Measurements from ENCODE around the gene NR0B2.

Gene NR0B2

DNA sequence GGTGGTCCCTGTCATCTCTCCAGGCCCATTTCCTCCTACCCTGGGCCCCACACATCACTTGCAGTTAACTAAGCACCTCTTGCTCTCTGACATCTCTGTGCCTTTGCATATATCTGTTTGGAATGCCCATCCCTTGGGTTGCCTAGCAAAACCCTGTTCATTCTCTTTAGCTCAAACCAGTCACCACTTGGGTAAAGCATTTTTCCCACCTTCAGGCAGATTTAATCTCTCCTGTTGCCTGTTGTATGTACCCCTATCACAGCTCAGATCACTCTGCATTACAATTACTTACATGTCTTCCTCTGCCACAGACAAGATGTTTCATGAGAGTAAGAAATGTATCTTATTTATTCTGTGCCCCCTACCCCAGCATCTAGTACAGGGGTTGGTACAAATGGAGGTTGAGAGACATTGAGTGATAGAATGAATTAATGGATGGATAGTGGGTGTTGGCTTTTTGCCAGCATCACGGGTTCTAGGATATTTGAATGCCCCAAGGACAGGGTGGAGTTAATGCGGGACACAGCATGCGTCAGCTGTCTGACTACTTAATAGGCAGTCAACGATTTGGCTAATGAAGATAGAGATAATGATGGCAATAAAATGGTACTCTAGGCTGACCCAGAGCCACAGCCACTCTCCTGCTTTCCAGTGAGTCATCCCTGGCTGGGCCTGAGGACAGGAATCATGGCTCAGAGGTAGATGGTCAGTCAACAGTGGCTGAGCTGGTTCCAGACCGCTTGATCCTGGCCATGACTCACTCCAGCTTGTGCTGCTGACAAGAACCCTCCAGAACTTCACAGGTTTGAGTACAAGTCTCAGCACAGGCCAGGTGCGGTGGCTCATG lies 6.5 kb downstream of the NR0B2 start:
- Histone ChIP-seq H3K27ac (ENCODE audit: low read length) (no peak overlapping the region), H3K9me3 (ENCODE audit: control insufficient read depth, low read depth, low read length) (no peaks in the 10 kb centered on the region), H3K4me3 (ENCODE audit: low read length) (no peak overlapping the region), H3K4me1 (ENCODE audit: control insufficient read depth, low read depth, low read length) (no peaks in the 10 kb centered on the region), H3K36me3 (ENCODE audit: control insufficient read depth, low read depth, low read length) (no peaks in the 10 kb centered on the region), H3K9ac (ENCODE audit: low read length) (no peak overlapping the region), H3K27me3 (ENCODE audit: control insufficient read depth, insufficient read depth, low read length) (no peaks in the 10 kb centered on the region)

DNA sequence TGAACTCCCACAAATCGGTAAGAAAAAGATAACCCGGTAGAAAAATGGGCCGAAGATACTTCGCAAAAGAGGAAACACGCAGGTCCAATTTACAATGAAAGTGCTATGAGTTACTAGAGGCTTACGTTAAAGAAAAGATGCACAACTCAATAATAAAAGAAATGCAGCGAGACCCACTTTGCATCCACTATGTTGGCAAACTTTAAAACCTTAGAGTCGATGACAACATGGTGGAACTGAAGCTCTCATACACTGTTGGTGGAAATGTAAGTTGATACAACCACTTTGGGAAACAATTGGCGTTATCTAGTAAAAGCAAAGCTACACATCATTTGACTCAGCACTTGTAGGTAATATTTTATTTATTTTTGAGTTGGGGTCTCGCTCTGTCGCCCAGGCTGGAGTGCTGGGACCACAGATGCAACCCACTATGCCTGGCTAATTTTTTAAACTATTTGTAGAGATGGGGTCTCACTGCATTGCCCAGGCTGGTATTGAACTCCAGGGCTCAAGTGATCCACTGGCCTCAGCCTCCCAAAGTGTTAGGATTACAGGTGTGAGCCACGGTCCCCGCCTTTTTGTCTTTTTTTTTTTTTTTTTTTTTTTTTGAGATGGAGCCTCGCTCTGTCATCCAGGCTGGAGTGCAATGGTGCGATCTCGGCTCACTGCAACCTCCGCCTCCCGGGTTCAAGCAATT lies 12.8 kb downstream of the NR0B2 start:
- Histone ChIP-seq H3K27ac (ENCODE audit: low read length) (peak overlapping the region; percentile 78), H3K9me3 (ENCODE audit: control insufficient read depth, low read depth, low read length) (no peaks in the 10 kb centered on the region), H3K4me1 (ENCODE audit: control insufficient read depth, low read depth, low read length) (no peaks in the 10 kb centered on the region), H3K27me3 (ENCODE audit: control insufficient read depth, insufficient read depth, low read length) (no peaks in the 10 kb centered on the region), H3K4me3 (ENCODE audit: low read length) (peak overlapping the region; percentile 88), H3K9ac (ENCODE audit: low read length) (peak overlapping the region; percentile 92), H3K36me3 (ENCODE audit: control insufficient read depth, low read depth, low read length) (peaks cover 9% of the 10 kb centered on the region)

DNA sequence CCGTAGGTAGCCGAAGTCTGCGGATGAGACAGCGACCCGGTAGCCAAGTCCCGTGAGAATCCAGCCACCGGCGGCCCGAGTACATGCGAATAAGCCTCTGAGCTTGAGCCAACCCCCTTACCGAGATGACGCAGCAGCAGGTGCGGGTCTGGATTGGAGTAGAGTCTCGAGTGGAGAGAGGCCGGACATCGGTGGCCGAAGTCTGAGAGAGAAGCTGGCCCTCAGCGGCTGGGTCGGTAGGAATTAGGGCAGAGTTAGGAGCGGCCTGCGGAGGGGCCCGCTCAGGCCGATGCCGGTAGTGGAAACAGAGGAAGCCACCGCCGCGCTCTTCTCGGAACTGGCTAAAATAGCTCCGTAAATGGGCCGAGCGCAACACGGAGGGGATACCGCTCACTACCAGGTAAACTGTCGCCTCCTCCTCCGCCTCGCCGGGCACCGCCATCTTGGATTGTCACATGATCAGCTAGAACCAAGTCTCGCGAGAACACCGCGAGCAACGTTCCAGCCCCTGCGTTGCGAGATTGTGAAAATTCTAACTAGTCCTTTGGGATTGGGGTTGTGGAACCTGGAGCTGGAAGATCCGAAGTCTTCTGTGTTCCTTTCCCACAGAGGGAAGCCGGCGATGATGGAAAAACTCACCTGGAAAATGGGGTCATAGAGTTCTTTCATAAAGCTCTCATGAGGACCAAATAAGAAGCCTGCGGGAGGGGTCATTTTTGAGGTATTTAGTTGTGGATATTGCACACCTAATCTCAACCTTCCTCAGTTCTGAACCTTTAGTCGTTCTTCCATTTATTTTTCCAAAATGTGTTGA lies 13.6 kb downstream of the NR0B2 start, which contains the start of gene GPATCH3:
Gene GPATCH3, minus strand, starts transcription at position 467 of the 814 bp plus-strand sequence. Its CDS starts 25 bp downstream, at position 442.
- no peaks in the 10 kb centered on the region for H3K27me3 ChIP-seq (ENCODE audit: control insufficient read depth, insufficient read depth, low read length)
- H3K27ac ChIP-seq (ENCODE audit: low read length), result peak within 1 kb of the TSS; percentile 78

DNA sequence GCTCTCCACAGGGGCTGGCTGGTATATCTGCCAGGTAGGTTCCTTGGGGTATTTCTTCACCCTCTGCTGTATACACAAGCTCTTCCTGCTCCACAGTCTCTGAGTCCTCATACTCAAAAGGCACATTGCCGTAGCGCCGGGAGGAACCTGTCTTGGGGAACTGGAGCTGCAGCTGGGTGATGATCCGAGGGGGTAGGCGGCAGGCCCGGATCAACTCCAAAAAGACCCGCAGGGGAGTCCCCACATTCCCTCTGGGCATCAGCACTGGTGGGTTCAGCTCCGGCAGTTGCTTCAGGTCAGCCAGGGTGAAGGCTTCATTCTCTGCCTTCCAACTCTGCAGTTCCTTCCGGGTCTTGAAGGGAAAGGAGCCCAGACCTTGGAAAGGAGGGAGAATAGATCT lies 16.4 kb downstream of the NR0B2 start:
- Histone ChIP-seq H3K9ac (ENCODE audit: low read length) (no peak overlapping the region), H3K27ac (ENCODE audit: low read length) (no peak overlapping the region), H3K36me3 (ENCODE audit: control insufficient read depth, low read depth, low read length) (peaks cover 31% of the 10 kb centered on the region), H3K9me3 (ENCODE audit: control insufficient read depth, low read depth, low read length) (no peaks in the 10 kb centered on the region), H3K27me3 (ENCODE audit: control insufficient read depth, insufficient read depth, low read length) (no peaks in the 10 kb centered on the region), H3K4me1 (ENCODE audit: control insufficient read depth, low read depth, low read length) (no peaks in the 10 kb centered on the region), H3K4me3 (ENCODE audit: low read length) (no peak overlapping the region)

More for the DNA sequence above, 13.6 kb downstream of the NR0B2 start, which contains the start of gene GPATCH3:
- Histone ChIP-seq H3K4me1 (ENCODE audit: control insufficient read depth, low read depth, low read length) (no peaks in the 10 kb centered on the region), H3K36me3 (ENCODE audit: control insufficient read depth, low read depth, low read length) (peaks cover 11% of the 10 kb centered on the region), H3K4me3 (ENCODE audit: low read length) (peak within 1 kb of the TSS; percentile 88), H3K9me3 (ENCODE audit: control insufficient read depth, low read depth, low read length) (no peaks in the 10 kb centered on the region), H3K9ac (ENCODE audit: low read length) (peak within 1 kb of the TSS; percentile 92)

DNA sequence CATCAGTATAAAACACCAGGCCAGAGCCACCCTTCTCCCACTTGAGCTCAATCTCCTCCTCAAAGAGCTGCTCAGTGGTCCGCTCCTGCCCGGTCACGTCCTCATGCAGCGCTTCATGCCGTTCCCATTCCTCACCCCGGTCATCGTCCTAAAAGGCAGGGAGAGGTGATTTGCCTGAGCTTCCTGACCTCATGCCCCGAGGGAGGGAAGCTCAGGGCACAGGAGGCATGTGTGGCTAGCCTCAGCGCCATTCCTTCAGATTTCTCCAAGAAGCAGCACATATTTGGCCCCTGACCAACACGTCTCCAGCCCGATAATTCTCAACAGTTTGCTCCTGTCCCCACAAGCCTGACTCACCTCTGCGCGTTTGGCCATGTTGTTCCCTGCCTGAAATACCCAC lies 19.5 kb downstream of the NR0B2 start:
- H3K4me3 ChIP-seq (ENCODE audit: low read length), result no peak overlapping the region
- no peaks in the 10 kb centered on the region for H3K9me3 ChIP-seq (ENCODE audit: control insufficient read depth, low read depth, low read length)
- H3K9ac ChIP-seq (ENCODE audit: low read length), result no peak overlapping the region
- no peaks in the 10 kb centered on the region for H3K4me1 ChIP-seq (ENCODE audit: control insufficient read depth, low read depth, low read length)
- no peaks in the 10 kb centered on the region for H3K27me3 ChIP-seq (ENCODE audit: control insufficient read depth, insufficient read depth, low read length)
- H3K36me3 ChIP-seq (ENCODE audit: control insufficient read depth, low read depth, low read length), result peaks cover 32% of the 10 kb centered on the region
- no peak overlapping the region for H3K27ac ChIP-seq (ENCODE audit: low read length)

DNA sequence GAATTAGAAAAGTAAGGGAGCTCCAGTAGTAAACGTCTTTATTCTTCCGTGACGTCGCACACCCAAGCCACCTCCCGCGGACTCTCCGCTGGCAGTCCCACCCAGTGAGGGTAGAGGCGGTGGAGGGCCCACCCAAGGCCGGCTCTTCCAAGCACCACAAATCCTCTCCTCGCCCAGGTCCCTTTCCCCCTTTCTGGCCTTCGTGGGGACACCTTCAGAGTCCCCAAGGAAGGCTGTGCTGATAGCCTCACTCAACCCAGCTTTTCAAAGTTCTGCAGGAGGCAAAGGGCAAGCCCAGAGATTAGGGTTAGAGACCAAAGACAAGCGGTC lies 23.3 kb downstream of the NR0B2 start:
- Histone ChIP-seq H3K36me3 (ENCODE audit: control insufficient read depth, low read depth, low read length) (peaks cover 35% of the 10 kb centered on the region), H3K4me1 (ENCODE audit: control insufficient read depth, low read depth, low read length) (no peaks in the 10 kb centered on the region), H3K27me3 (ENCODE audit: control insufficient read depth, insufficient read depth, low read length) (no peaks in the 10 kb centered on the region), H3K9me3 (ENCODE audit: control insufficient read depth, low read depth, low read length) (no peaks in the 10 kb centered on the region), H3K4me3 (ENCODE audit: low read length) (peak overlapping the region; percentile 82), H3K9ac (ENCODE audit: low read length) (peak overlapping the region; percentile 41), H3K27ac (ENCODE audit: low read length) (no peak overlapping the region)

DNA sequence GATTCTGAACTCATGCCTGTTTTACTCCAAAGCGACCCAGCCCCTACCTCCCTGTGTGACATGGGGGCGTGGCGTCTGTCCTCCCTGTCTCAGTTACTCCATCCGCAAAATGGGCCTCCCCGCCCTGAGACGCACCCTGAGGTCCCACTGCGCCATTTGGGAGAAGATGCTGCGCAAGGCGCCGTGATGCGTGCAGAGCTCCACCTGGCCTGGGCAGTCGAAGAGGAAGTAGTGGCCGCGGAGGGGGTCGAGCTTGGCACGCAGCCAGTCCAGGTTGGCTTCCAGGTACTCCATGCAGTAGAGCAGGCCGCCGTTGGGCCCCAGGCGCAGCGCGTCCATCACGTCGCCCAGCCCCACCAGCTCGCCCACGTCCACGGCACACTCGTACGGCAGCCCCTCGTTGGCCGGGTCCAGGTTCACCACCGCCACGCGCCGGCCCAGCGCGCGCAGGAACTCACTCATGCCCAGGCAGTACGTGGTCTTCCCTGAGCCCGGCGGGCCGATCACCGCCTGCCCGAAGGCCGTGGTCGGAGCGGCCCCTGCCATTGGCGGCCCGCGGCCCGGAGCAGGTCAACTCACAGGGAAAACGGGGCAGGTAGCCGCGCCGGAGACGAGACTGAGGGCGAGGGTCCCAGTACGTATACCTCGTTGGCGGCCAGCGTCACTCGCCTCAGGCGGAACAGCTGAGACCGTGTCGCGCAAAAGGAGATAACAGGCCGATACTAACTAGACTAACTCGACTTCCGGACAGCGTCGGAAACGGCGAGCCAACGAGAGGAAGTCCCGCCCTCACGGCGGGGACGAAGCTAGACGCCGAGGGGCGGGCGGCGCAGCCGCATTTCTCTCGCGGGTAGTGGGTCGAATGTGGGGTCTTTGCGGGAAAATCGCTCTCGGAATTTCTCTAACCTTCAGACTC lies 24.0 kb downstream of the NR0B2 start, which contains the start of gene GPN2:
Gene GPN2, minus strand, starts transcription at position 733 of the 916 bp plus-strand sequence. Its CDS starts 187 bp downstream, at position 546.
- Histone ChIP-seq H3K27me3 (ENCODE audit: control insufficient read depth, insufficient read depth, low read length) (no peaks in the 10 kb centered on the region), H3K36me3 (ENCODE audit: control insufficient read depth, low read depth, low read length) (peaks cover 41% of the 10 kb centered on the region), H3K4me1 (ENCODE audit: control insufficient read depth, low read depth, low read length) (no peaks in the 10 kb centered on the region), H3K4me3 (ENCODE audit: low read length) (peak within 1 kb of the TSS; percentile 82), H3K9me3 (ENCODE audit: control insufficient read depth, low read depth, low read length) (no peaks in the 10 kb centered on the region), H3K9ac (ENCODE audit: low read length) (peak within 1 kb of the TSS; percentile 41), H3K27ac (ENCODE audit: low read length) (no peak within 1 kb of the TSS)

DNA sequence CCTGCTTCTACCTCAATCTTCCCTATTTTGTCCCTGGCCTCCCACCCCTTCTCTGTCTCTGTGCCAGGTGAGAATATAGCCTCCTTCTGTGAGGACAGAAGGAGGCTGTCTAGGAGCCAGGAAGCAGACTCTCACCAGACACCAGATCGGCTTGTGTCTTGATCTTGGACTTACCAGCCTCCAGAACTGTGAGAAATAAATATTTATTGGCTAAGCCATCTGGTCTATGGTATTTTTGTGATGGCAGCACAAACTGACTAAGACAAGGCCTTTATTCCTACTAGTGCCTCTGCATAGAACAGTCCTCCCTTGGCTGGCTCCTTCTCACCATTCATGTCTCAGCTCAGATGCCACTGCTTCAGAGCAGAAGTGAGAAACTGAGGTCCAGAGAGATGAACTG lies 25.5 kb downstream of the NR0B2 start:
- no peak overlapping the region for H3K4me3 ChIP-seq (ENCODE audit: low read length)
- H3K36me3 ChIP-seq (ENCODE audit: control insufficient read depth, low read depth, low read length), result peaks cover 46% of the 10 kb centered on the region
- H3K9ac ChIP-seq (ENCODE audit: low read length), result no peak overlapping the region
- no peak overlapping the region for H3K27ac ChIP-seq (ENCODE audit: low read length)
- no peaks in the 10 kb centered on the region for H3K4me1 ChIP-seq (ENCODE audit: control insufficient read depth, low read depth, low read length)
- no peaks in the 10 kb centered on the region for H3K9me3 ChIP-seq (ENCODE audit: control insufficient read depth, low read depth, low read length)
- no peaks in the 10 kb centered on the region for H3K27me3 ChIP-seq (ENCODE audit: control insufficient read depth, insufficient read depth, low read length)

DNA sequence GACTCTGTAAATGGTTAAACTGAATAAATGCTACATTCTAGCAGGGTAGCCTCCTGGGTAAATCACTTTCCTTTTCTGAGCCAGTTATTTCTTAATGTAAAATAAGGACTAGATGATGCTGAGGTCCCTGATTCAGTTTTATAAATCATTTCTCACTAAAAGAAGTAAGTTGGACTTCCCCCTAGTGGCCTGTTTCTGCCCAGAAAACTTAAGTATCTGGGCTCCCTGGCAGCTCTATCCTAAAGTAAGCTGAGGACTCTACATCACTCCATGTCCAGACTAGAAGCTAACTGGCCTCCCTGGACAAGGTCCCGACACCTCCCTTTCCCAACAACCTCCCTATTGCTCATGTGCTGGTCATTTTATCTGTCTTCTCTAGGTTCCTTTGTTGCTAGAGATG lies 26.6 kb downstream of the NR0B2 start:
- no peak overlapping the region for H3K27ac ChIP-seq (ENCODE audit: low read length)
- no peaks in the 10 kb centered on the region for H3K27me3 ChIP-seq (ENCODE audit: control insufficient read depth, insufficient read depth, low read length)
- H3K4me3 ChIP-seq (ENCODE audit: low read length), result no peak overlapping the region
- H3K36me3 ChIP-seq (ENCODE audit: control insufficient read depth, low read depth, low read length), result peaks cover 47% of the 10 kb centered on the region
- H3K9ac ChIP-seq (ENCODE audit: low read length), result no peak overlapping the region
- H3K4me1 ChIP-seq (ENCODE audit: control insufficient read depth, low read depth, low read length), result no peaks in the 10 kb centered on the region
- H3K9me3 ChIP-seq (ENCODE audit: control insufficient read depth, low read depth, low read length), result no peaks in the 10 kb centered on the region

DNA sequence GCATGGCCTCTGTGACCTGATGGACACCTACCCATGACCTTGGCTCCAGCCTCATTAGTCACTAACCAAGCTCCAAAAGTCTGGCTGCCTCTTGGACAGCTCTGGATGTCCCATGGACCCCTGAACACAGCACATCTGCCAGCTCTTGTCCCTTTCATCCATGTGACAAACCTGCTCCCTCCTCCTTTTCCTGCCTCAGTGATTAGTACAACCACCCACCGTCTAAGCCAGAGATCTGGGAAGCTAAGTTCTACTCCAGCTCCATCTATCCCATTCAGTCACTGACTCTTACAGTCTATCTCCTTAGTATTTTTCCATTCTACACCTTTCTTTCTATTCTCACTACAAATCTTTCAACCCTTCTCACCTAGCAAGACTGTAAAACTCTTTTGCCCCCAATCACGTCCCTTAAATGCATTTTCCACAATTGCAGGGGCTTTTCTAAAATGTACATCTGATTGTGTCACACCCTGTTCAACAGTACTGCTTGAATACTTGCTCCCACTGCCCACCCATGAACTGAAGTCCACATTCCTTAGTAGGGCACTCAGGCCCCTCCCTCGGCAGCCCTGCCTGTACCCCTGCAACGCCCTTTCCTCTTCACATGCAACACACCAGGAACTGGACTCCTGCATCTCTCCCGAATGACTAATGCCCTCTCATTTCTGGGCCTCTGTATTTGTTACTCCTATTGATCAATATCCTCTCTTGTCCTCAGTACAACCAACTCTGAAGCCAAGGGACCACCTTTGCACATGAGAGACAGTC lies 30.9 kb downstream of the NR0B2 start:
- H3K9me3 ChIP-seq (ENCODE audit: control insufficient read depth, low read depth, low read length), result no peaks in the 10 kb centered on the region
- H3K36me3 ChIP-seq (ENCODE audit: control insufficient read depth, low read depth, low read length), result peaks cover 57% of the 10 kb centered on the region
- no peak overlapping the region for H3K4me3 ChIP-seq (ENCODE audit: low read length)

More for the DNA sequence above, 30.9 kb downstream of the NR0B2 start:
- Histone ChIP-seq H3K9ac (ENCODE audit: low read length) (no peak overlapping the region), H3K27ac (ENCODE audit: low read length) (no peak overlapping the region), H3K4me1 (ENCODE audit: control insufficient read depth, low read depth, low read length) (no peaks in the 10 kb centered on the region), H3K27me3 (ENCODE audit: control insufficient read depth, insufficient read depth, low read length) (no peaks in the 10 kb centered on the region)
